ENCODE data around the gene RB1.

DNA sequence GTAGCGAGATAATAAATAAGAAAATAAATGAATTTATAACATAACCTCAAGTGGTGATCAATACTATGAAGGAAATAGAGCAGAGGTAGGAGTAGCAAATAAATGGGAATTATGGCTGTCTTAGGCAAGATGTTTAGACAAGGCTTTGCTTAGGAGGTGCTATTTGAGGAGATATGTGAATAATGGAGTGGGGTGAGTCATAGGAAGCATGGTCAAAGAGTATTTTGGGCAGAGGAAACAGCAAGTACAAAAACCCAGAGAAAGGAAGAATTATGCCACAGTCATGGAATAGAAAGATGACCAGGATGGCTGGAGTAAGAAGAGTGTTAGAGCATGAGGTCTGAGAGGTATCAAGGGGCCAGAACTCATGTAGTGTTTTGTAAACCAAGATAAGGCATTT is 142.9 kb downstream of the RB1 start:
- TF ChIP-seq EZH2 (IDR thresholded peaks at IDR 0.05; ENCODE audit: insufficient read depth, poor library complexity, severe bottlenecking) (no peak), EZH2phosphoT487 (IDR thresholded peaks at IDR 0.05; ENCODE audit: insufficient read depth, low read depth) (no peak)
